Transverse colon (tissue), 4 donors: Measurements from ENCODE around the gene GPR78.
"Not testable (repeated sequence)": the region's sequence is repeated elsewhere in the genome, so short reads cannot be mapped to it uniquely, and the experiment has no call there.

Experiments used
- EP300 ChIP-seq: sonication (generic); formaldehyde crosslinking; IDR thresholded peaks from one replicate; pipeline ENCODE4 v1.6.1; 2017; ENCODE audit warnings: antibody characterized with exemption, low read depth
- POLR2A ChIP-seq: fragments of 450-650 bp; IDR thresholded peaks from one replicate; pipeline ENCODE4 v1.6.1; 2016; ENCODE audit warnings: antibody characterized with exemption, mild to moderate bottlenecking, moderate library complexity
- POLR2AphosphoS5 ChIP-seq, 3 donors: sonication (generic); formaldehyde crosslinking; IDR thresholded peaks; one replicate each; pipeline ENCODE4 v1.6.1; 2016; ENCODE audit warnings: antibody characterized with exemption in 3 of 3
- TF ChIP-seq, protein P1 (sequence below), 5 experiments: fragments of 200-600 bp in 3 of 5; fragments of 450-650 bp in 2 of 5; sonication (generic) in 3 of 5; IDR thresholded peaks; 1 replicate in 2 of 5; 2 replicates in 3 of 5; pipeline ENCODE4 v1.5.1; 2016 to 2017; ENCODE audit warnings: antibody characterized with exemption in 5 of 5, inconsistent platforms in 3 of 5, mild to moderate bottlenecking in 2 of 5, moderate library complexity in 1 of 5

DNA sequence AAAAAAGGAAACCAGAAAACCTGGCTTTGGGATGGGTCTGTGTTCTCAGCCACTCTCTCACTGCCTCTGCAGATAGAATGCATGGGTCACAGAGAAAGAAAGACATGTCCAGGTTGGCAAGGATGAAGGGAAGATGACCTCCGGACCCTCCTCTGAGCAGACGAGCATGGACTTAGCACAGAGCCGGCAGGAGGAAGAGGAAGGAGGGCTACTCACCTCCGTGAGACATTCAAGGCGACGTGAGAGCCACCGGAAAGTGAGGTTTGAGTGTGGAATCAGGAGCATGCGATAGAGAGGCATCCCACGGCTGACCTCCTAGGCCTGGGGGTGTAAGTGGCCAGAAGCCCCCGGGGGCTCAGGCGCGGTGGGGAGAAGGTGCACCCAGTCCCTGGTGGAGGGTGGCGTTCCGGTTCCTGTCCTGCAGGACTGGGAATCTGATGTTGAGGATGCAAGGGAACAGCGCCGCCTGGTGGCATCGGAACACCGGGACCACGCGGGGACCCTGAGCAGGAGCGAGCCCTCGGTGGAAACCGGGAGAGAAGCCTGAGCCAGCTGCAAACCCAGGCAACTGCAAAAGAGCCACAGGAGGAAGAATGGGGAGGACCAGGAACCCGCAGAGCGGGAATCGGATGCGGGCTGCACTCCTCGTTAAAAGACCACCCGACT lies 50.2 kb downstream of the GPR78 start:
- TF ChIP-seq, protein P1, sequence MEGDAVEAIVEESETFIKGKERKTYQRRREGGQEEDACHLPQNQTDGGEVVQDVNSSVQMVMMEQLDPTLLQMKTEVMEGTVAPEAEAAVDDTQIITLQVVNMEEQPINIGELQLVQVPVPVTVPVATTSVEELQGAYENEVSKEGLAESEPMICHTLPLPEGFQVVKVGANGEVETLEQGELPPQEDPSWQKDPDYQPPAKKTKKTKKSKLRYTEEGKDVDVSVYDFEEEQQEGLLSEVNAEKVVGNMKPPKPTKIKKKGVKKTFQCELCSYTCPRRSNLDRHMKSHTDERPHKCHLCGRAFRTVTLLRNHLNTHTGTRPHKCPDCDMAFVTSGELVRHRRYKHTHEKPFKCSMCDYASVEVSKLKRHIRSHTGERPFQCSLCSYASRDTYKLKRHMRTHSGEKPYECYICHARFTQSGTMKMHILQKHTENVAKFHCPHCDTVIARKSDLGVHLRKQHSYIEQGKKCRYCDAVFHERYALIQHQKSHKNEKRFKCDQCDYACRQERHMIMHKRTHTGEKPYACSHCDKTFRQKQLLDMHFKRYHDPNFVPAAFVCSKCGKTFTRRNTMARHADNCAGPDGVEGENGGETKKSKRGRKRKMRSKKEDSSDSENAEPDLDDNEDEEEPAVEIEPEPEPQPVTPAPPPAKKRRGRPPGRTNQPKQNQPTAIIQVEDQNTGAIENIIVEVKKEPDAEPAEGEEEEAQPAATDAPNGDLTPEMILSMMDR (IDR thresholded peaks at IDR 0.05), result not testable (repeated sequence)
- TF ChIP-seq EP300; POLR2A; POLR2AphosphoS5 (IDR thresholded peaks at IDR 0.05): not testable (repeated sequence)
